Endometrial microvascular endothelial cells (primary cell): Measurements from ENCODE around the gene PHF24. TPM values are rescaled to one million over a fixed set of nuclear protein-coding genes. Genes with fewer than 3 reads are reported as not detected.

Source experiments
- in situ Hi-C: cut with HindIII; loops from 2 replicates; pipeline ENCODE4 v1.10.0; 2017; ENCODE audit warnings: low sequenced_read_pairs, low pct_unique_long_range_greater_than_20kb; ENCODE audit errors: inconsistent ontology term
- total RNA-seq: library from RNA; depleted of rRNA; stranded (reverse); fragments of >200 nt; gene quantifications from one replicate; pipeline ENCODE4 v1.2.3, GENCODE V29; 2015; ENCODE audit errors: inconsistent ontology term

The PHF24 gene
- total RNA-seq, 1 donor from 2014 or later, result not detected

GRCh38 chr9:35029241-35029640 lies 71.2 kb downstream of the PHF24 start:
- in situ Hi-C loops, result no loop called here

GRCh38 chr9:35029852-35030251 lies 71.8 kb downstream of the PHF24 start:
- in situ Hi-C loops, result no loop called here

Other genes with a start within 250 kb of the PHF24 start
- gene CCL21, start 248.1 kb upstream of the PHF24 start, total RNA-seq, result not detected
- 8.8 TPM for gene DNAJB5, start 31.5 kb downstream of the PHF24 start, total RNA-seq
- gene VCP, start 114.3 kb downstream of the PHF24 start, total RNA-seq, result 424 TPM
- gene FANCG, start 121.7 kb downstream of the PHF24 start, total RNA-seq, result 22.2 TPM
- gene PIGO, start 138.3 kb downstream of the PHF24 start, total RNA-seq, result 18.3 TPM
- 223 TPM for gene STOML2, start 144.8 kb downstream of the PHF24 start, total RNA-seq
- gene ATOSB, start 157.6 kb downstream of the PHF24 start, total RNA-seq, result 34.6 TPM
- gene UNC13B, start 203.7 kb downstream of the PHF24 start, total RNA-seq, result 38.5 TPM